Smooth muscle cell of the umbilical artery (primary cell): ENCODE results near the gene LEFTY2. TPM values are rescaled to one million over a fixed set of nuclear protein-coding genes. Genes with fewer than 3 reads are reported as not detected.

Experiments used
- total RNA-seq: library from RNA; depleted of rRNA; stranded (reverse); fragments of >200 nt; gene quantifications from 2 replicates; pipeline ENCODE4 v1.2.3, GENCODE V29; 2014

Gene LEFTY2
- total RNA-seq = not detected in 2 replicates

DNA sequence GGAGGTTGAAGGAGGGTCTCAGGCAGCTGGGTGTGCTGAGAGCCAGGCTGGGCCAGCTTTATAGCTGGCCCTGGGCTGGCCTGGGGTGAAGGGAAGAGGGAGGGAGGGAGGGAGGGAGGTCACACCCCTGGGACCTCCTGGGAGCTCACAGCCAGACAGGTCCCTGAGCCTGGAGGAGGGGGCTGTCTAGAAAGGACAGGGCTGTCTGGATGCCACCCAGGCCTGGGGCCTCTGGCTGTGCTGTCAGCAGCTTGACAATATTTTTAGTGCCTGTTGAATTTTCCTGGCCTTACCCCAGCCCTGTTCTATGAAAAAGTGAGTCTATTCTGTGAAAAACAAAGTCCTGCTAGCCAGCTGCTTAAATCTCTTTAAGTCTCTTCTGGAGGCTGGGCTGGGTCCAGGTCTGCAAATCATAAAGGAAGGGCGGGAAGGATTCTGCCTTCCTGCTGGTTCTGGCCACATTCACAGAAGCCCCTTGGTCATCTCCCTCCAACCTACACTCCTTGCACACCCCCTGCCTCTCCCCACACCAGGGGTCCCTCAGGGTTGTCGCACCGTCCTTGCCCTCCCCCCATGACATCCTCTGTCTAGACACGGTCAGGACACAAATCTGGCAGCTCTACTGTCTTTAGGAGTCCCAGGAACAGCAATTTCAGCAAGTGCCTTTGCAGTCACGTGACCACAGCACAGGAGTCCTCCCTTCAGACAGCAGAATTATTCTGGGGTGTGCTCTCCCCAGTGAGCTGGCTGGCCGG lies at the start of gene LEFTY2:
LEFTY2 (minus strand) TSS at position 34 of the 755 bp plus-strand sequence. CDS start 80 bp downstream, outside the sequence.

DNA sequence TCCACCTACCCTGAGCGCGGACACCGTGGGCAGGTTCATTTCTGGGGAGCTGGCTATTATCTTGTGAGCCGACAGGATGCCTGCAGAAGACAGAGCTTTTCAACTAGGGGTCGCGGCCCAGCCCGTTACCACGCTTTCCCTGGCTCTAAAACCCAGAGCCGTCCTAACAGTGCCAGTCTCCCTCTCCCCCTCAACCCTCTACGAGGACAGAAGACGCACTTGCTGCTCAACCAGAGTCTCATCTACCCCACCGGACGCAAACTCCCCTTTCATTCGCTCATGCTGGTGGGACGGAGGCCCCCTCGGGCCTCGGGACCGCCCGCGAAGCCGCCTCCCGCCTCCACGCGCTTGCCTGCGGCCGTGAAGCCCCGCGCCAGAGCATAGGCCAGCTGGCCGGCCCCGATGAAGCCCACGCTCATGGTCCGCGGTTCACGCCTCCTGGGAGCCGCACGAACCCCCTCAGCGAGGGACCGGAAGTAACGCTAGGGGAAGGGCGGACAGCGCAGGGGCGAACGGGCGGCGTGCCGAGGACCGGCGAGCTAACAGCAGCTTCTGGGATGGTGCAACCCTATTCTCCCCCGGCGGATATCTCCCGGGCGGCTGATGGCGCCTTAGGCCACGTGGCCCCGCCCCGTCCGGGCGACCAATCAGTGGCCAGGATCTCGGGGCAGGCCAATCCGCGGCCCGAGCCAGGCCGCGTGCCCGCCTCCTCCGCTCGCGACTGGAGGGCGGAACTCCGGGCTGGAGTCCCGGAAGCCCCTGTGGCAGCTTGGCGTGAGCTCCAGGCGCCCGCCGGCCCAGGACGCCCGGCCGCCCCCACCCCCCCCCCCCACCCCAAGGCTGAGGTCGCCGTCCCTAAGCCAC lies 17.1 kb downstream of the LEFTY2 start, which contains the start of gene PYCR2:
PYCR2 (minus strand) TSS at position 559 of the 864 bp plus-strand sequence; CDS start at position 419, 140 bp downstream.

DNA sequence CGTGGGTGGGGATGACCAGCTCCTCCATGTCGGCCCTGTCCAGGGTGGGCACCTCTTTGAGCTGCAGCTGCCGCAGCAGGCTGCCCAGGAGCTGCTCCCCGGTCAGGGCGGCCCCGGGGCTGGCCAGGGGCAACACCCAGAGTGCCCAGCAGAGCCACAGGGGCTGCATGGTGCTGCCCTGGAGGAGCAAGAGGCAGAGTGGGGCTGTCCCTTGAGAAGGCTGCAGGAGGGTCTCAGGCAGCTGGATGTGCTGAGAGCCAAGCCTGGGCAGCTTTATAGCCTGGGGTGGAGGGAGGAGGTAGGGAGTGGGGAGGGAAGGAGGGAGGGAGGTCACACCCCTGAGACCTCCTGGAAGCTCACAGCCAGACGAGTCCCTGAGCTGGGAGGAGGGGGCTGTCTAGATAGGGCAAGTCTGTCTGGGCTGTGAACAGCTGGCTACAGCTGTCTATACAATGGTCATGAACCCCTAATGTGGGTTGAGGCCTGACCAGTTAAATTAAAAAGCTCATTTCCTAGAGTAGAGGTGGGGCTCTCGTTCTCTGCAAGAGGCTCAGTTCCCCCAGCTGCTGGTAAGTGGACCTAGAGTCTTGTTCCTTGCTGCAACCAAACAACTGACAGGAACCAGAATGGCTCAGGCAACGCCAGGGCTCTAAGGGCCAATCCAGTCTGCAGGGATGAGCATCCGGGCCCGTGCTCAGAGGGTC lies 52.0 kb downstream of the LEFTY2 start, which contains the start of gene LEFTY1:
LEFTY1 (minus strand) TSS at position 249 of the 704 bp plus-strand sequence; CDS start at position 169, 80 bp downstream.

Other genes starting within 250 kb of the LEFTY2 start
- gene SRP9, start 163.4 kb downstream of the LEFTY2 start, total RNA-seq = 262 and 343 TPM in 2 replicates
- 16.6 and 20.5 TPM in 2 replicates for gene EPHX1, start 131.1 kb downstream of the LEFTY2 start, total RNA-seq
- 19.6 and 29.4 TPM in 2 replicates for gene TMEM63A, start 58.8 kb downstream of the LEFTY2 start, total RNA-seq
- not detected in 2 replicates for gene LEFTY1, start 52.1 kb downstream of the LEFTY2 start, total RNA-seq
- gene PYCR2, start 17.0 kb downstream of the LEFTY2 start, total RNA-seq = 40.1 and 44.2 TPM in 2 replicates
- gene SDE2, start 58.1 kb upstream of the LEFTY2 start, total RNA-seq = 26.7 TPM in 2 replicates
- gene H3-3A, start 121.5 kb upstream of the LEFTY2 start, total RNA-seq = 112 and 136 TPM in 2 replicates
- 90.9 and 108 TPM in 2 replicates for gene ACBD3, start 245.5 kb upstream of the LEFTY2 start, total RNA-seq